ENCODE measurements around the gene TRAF3. TPM values are rescaled to one million over a fixed set of nuclear protein-coding genes. Genes with fewer than 3 reads are reported as not detected.
A peak's percentile ranks its signal among the peaks of the same experiment; 100 is the strongest.
"Not testable (repeated sequence)": the region's sequence is repeated elsewhere in the genome, so short reads cannot be mapped to it uniquely, and the experiment has no call there.

The TRAF3 gene
- total RNA-seq, 1 donor from 2014 or later = 11.8 TPM

GRCh38 chr14:102826751-102827675 is 49.8 kb downstream of the TRAF3 start:
- peak; percentile 34 for DNase-seq (ENCODE audit: low read depth)

- DNase-seq (ENCODE audit: low read depth) = peak; percentile 61
These were observed 50.5 kb downstream of the TRAF3 start for GRCh38 chr14:102827716-102828115.

- DNase-seq (ENCODE audit: low read depth) = no peak
These were observed 50.9 kb downstream of the TRAF3 start for GRCh38 chr14:102828151-102828550.

DNA sequence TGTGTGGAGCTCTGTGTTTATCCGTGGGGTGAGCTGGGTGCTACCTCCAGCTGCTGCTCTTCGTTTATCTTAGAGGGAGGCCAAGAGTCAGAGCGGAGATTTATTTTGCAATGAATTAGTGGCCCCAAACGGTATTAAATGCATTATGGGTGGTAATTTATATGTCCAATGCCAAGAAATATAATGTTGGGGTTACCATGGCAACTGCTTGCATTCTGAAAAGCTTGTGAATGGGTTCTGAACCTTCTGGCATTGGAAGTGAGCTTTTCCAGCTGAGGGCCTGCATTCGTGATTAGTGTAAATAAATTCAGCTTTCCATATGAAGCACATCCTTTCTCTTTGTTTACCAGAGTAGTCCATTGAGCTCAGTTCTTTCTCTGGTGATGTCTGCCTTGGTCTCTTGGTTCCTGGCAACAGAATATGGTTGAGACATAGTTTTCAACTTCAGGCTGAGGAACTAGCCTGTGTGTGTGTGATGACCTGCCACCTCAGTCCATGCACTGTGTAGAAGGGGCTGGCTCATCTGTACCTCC is 51.8 kb downstream of the TRAF3 start:
- no peak for DNase-seq (ENCODE audit: low read depth)

GRCh38 chr14:102830474-102831045 is 53.3 kb downstream of the TRAF3 start:
- DNase-seq (ENCODE audit: low read depth) = no peak

GRCh38 chr14:102831163-102831804 is 54.0 kb downstream of the TRAF3 start:
- no peak for DNase-seq (ENCODE audit: low read depth)

DNA sequence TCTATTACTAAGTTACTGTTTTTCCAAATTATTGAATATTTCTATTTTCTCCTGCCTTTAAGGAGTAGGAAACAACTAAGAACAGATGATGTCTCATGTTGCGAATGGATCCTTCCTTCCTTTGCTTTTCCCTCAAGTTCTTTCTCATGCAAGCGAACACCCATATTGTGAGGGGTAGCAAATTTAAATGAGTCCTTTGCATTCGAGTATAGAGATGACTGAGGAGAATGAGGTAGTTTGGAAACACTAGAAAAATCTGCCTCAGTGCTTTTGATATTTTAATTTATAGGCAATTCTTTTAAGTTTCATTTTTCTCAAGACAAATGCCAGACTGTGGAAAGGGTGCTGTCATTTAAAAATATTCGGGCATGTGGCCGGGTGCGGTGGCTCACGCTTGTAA is 56.1 kb downstream of the TRAF3 start:
- DNase-seq (ENCODE audit: low read depth) = no peak

- DNase-seq (ENCODE audit: low read depth) = no peak
These were observed 56.7 kb downstream of the TRAF3 start for GRCh38 chr14:102833991-102834390.

DNA sequence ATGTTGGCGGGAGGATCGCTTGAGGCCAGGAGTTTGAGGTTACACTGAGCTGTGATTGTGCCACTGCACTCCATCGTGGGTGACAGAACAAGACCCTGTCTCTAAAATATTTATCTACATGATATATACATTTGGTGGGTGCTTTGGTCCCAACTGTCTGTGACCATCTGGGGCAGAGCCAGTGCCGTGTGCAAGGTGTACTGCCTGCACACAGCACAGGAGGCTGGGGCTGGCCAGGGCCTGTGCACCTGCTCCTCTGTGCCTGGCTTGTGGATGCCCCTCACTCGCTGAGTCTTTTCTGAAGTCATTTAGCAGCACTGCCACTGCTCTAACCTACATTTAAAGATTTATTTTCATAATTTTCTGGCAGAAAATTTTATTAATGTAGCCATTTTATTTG is 58.7 kb downstream of the TRAF3 start:
- no peak for DNase-seq (ENCODE audit: low read depth)

GRCh38 chr14:102837120-102837519 is 59.9 kb downstream of the TRAF3 start:
- not testable (repeated sequence) for DNase-seq (ENCODE audit: low read depth)

GRCh38 chr14:102838501-102838900 is 61.3 kb downstream of the TRAF3 start:
- no peak for DNase-seq (ENCODE audit: low read depth)

DNA sequence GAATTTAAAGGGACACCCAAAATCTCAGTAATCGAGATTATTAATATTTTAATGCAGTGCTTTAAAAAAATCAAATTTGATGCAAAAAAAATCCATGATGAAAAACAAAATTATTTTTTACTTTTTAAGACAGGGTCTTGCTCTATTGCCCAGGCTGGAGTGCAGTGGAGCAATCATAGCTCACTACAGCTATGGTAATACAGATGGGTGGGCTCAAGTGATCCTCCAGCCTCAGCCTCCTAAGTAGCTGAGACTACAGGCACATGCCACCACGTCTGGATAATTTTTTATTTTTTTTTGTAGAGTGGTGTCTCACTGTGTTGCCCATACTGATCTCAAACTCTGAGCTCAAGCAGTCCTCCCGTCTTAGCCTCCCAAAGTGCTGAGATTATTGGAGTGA is 62.9 kb downstream of the TRAF3 start:
- no peak for DNase-seq (ENCODE audit: low read depth)

- no peak for DNase-seq (ENCODE audit: low read depth)
These were observed 63.7 kb downstream of the TRAF3 start for GRCh38 chr14:102840771-102841528.

DNA sequence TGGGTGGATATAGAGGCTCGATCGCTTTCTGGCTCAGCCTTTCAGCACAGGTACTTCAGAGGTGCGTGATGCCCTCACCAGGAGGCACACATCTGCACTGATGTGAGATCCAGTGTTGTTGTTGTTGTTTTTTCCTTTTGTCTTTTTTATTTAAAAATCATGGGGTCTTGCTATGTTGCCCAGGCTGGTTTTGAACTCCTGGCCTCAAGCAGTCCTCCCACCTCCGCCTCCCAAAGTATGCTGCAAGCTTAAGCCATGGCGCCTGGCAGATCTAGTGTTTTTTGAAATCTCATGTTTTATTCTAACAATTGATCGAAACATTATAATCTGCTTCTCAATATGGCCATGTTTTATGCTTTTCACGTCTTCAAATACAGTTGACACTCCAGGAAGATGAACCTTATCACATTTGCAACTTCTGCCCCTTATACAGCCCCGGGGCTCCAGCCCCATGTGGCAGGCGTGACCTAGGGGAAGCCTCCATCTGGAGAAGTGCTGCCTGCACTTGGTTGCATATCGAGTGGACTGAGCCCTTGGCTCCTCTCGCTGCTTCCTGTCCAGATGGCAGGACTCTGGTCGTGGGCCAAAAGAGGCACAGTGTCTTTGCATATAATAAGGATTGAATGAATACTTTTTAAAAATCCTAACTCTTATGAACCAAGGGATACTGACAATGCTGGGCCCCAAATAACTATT is 71.7 kb downstream of the TRAF3 start:
- peak; percentile 20 for DNase-seq (ENCODE audit: low read depth)

GRCh38 chr14:102849526-102850379 is 72.5 kb downstream of the TRAF3 start:
- no peak for DNase-seq (ENCODE audit: low read depth)

DNA sequence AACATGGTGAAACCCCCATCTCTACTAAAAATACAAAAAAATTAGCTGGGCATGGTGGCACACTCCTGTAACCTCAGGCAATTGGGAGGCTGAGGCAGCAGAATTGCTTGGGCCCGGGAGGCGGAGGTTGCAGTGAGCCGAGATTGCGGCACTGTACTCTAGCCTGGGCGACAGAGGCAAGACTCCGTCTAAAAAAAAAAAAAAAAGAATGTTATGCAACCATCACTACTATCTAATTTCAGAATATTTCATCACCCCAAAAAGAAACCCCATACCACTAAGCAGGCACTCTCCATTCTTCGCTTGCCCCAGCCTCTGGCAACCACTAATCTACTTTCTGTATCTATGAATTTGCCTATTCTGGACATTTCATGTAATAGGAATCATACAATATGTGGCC is 76.4 kb downstream of the TRAF3 start:
- DNase-seq (ENCODE audit: low read depth) = no peak

DNA sequence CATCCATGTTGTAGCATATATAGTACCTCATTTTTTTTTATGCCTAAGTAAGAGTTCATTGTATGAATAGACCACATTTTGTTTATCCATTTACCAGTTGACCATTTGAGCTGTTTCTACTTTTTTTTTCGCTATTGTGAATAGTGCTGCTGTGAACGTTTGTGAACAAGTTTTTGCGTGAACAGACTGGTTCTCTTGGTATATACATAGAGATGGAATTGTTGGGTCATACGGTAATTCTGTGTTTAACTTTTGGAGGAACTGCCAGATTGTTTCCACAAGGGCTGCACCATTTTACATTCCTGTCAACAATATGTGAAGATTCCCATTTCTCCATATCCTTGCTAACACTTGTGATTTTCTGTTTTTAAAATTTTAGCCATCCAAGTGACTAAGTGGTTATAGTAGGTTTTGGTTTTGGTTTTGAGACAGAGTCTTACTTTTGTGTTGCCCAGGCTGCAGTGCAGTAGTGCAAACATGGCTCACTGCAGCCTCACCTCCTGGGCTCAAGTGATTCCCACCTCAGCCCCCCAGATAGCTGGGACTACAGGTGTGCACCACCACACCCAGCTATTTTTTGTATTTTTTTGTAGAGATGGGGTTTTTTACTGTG is 76.9 kb downstream of the TRAF3 start:
- DNase-seq (ENCODE audit: low read depth) = no peak

GRCh38 chr14:102856179-102856578 is 78.9 kb downstream of the TRAF3 start:
- DNase-seq (ENCODE audit: low read depth) = no peak

DNA sequence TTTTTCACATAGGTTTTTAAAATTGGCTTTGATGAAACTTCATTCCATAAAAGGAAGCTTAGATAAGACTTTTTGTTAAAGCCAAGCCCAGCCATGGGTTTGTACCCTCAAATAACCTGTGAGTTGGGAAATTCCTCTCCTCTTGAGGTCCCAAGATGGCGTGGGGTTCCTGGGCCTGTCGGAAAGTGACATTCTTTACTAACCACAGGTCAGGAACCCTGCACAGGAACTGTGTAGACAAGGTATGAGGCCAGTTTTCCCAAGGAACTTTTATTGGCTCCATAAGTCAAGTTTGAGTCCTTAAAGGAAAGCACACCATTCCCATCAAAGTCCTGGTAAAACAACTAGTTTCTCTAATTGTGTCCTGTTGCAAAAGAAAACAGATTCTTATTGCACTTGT is 80.2 kb downstream of the TRAF3 start:
- DNase-seq (ENCODE audit: low read depth) = no peak
